Sigmoid colon (tissue), 4 donors: ENCODE data around the gene SNX7.

Experiments used
- CTCF ChIP-seq, 4 experiments: fragments of 450-650 bp in 3 of 4; fragments of 200-600 bp in 1 of 4; IDR thresholded peaks; one replicate each; pipeline ENCODE4 v1.5.1; 2016 to 2019; ENCODE audit warnings: antibody characterized with exemption in 4 of 4, mild to moderate bottlenecking in 3 of 4, moderate library complexity in 2 of 4
- EP300 ChIP-seq, 4 donors: sonication (generic); formaldehyde crosslinking; IDR thresholded peaks; one replicate each; pipeline ENCODE4 v1.6.1; 2017; ENCODE audit warnings: antibody characterized with exemption in 4 of 4
- POLR2A ChIP-seq, 2 donors: fragments of 450-650 bp; IDR thresholded peaks; one replicate each; pipeline ENCODE4 v1.6.1; 2016; ENCODE audit warnings: antibody characterized with exemption in 2 of 2, mild to moderate bottlenecking in 2 of 2, moderate library complexity in 2 of 2
- POLR2AphosphoS5 ChIP-seq, 4 donors: sonication (generic); formaldehyde crosslinking; IDR thresholded peaks; one replicate each; pipeline ENCODE4 v1.6.1; 2017; ENCODE audit warnings: antibody characterized with exemption in 4 of 4

- TF ChIP-seq CTCF (IDR thresholded peaks at IDR 0.05) = no peak
- no peak for TF ChIP-seq POLR2AphosphoS5 (IDR thresholded peaks at IDR 0.05)
- TF ChIP-seq POLR2A (IDR thresholded peaks at IDR 0.05) = no peak
- no peak for TF ChIP-seq EP300 (IDR thresholded peaks at IDR 0.05)
Observed at GRCh38 chr1:98792123-98792522, 130.6 kb downstream of the SNX7 start.
